T-cell (primary cell): ENCODE measurements around the gene SENP6. TPM values are rescaled to one million over a fixed set of nuclear protein-coding genes. Genes with fewer than 3 reads are reported as not detected.
"Not testable (repeated sequence)": the region's sequence is repeated elsewhere in the genome, so short reads cannot be mapped to it uniquely, and the experiment has no call there.

Experiments used
- ATAC-seq, 4 experiments: fragments of 200-7000 bp in 3 of 4; fragments of 150-1000 bp in 1 of 4; cut with Tn5 transposase; replicated peaks in 1 of 4; 1 replicate in 3 of 4; 2 replicates in 1 of 4; pipeline ENCODE4 v1.10.0; 2021; ENCODE audit warnings: moderate library complexity in 3 of 4, mild to moderate bottlenecking in 2 of 4, moderate number of reproducible peaks in 1 of 4
- CTCF ChIA-PET, 2 donors: fragments of 300-600 bp; sonication (Branson Sonifier 250); formaldehyde crosslinking; loops; one replicate each; lab custom pipeline; 2022; ENCODE audit warnings: antibody characterized with exemption in 2 of 2; lab: Charles Lee
- POLR2A ChIA-PET, 2 donors: fragments of 300-600 bp; sonication (Branson Sonifier 250); formaldehyde crosslinking; loops; one replicate each; lab custom pipeline; 2022; ENCODE audit warnings: antibody characterized with exemption in 2 of 2; lab: Charles Lee
- DNase-seq, 35 experiments: peaks; one replicate each; pipeline versions ENCODE4 v3.0.0 to v3.0.0-alpha.2; 2013 to 2023
- H3K27ac ChIP-seq: one replicate; pipeline ENCODE4 v1.5.1; 2013; ENCODE audit warnings: low read length
- H3K27me3 ChIP-seq, 2 experiments: replicated peaks in 1 of 2; 1 replicate in 1 of 2; 2 replicates in 1 of 2; pipeline versions ENCODE4 v1.6.1 to v1.7.0; 2013; ENCODE audit warnings: low read length in 1 of 2, mixed read lengths in 1 of 2; ENCODE audit not compliant: control insufficient read depth in 2 of 2, insufficient read depth in 2 of 2; ENCODE audit errors: extremely low read depth in 1 of 2
- H3K36me3 ChIP-seq, 2 donors: 1 replicate in 1 of 2; 2 replicates in 1 of 2; pipeline versions ENCODE4 v1.6.1 to v1.7.0; 2013; ENCODE audit warnings: low read length in 1 of 2; ENCODE audit not compliant: control insufficient read depth in 2 of 2, insufficient read depth in 1 of 2; ENCODE audit errors: extremely low read depth in 1 of 2
- H3K4me1 ChIP-seq, 2 experiments: 1 replicate in 1 of 2; 2 replicates in 1 of 2; pipeline versions ENCODE4 v1.6.1 to v1.7.0; 2013; ENCODE audit warnings: low read length in 2 of 2, mixed read lengths in 1 of 2; ENCODE audit not compliant: insufficient read depth in 2 of 2, control insufficient read depth in 1 of 2; ENCODE audit errors: extremely low read depth in 1 of 2
- H3K4me3 ChIP-seq, 2 donors: 1 replicate in 1 of 2; 2 replicates in 1 of 2; pipeline versions ENCODE4 v1.5.1 to v1.7.0; 2013; ENCODE audit warnings: mild to moderate bottlenecking in 2 of 2, low read length in 1 of 2, moderate library complexity in 1 of 2; ENCODE audit not compliant: control insufficient read depth in 1 of 2; ENCODE audit errors: extremely low read depth in 1 of 2
- H3K9me3 ChIP-seq: 2 replicates; pipeline ENCODE4 v1.7.0; 2013
- H3K27ac Mint-ChIP-seq, 2 donors: one replicate each; pipeline ENCODE4 v1.8.0; 2020 to 2021; ENCODE audit warnings: mild to moderate bottlenecking in 2 of 2, mixed read lengths in 2 of 2
- H3K27me3 Mint-ChIP-seq, 2 donors: one replicate each; pipeline ENCODE4 v1.8.0; 2021 to 2022; ENCODE audit warnings: mixed read lengths in 2 of 2
- H3K36me3 Mint-ChIP-seq: one replicate; pipeline ENCODE4 v1.8.0; 2021; ENCODE audit warnings: mixed read lengths
- H3K4me1 Mint-ChIP-seq, 3 donors: one replicate each; pipeline ENCODE4 v1.8.0; 2020 to 2022; ENCODE audit warnings: mixed read lengths in 3 of 3, mild to moderate bottlenecking in 1 of 3
- H3K4me3 Mint-ChIP-seq, 3 donors: one replicate each; pipeline ENCODE4 v1.8.0; 2020 to 2022; ENCODE audit warnings: mild to moderate bottlenecking in 3 of 3, mixed read lengths in 3 of 3, moderate library complexity in 3 of 3
- H3K9me3 Mint-ChIP-seq, 3 donors: one replicate each; pipeline ENCODE4 v1.8.0; 2020 to 2022; ENCODE audit warnings: mixed read lengths in 3 of 3
- WGBS: methylation state at CpG from one replicate; pipeline ENCODE4 v1.1.5; 2013; ENCODE audit warnings: missing lambda C conversion rate; ENCODE audit not compliant: insufficient coverage; 5-methylcytosine and 5-hydroxymethylcytosine counted together
- total RNA-seq, 35 experiments: library from RNA in 6 of 35; stranded (reverse) in 6 of 35; fragments of 120-200 nt in 1 of 35; gene quantifications; one replicate each; pipeline versions ENCODE4 v1.2.1 to v1.2.4 and lab custom pipeline; 2013 to 2026

The SENP6 gene
- total RNA-seq, 5 donors from 2014 or later (not counting 1 experiment from before 2014, with no cell fraction given), result 103 to 119 (median 111) TPM

DNA sequence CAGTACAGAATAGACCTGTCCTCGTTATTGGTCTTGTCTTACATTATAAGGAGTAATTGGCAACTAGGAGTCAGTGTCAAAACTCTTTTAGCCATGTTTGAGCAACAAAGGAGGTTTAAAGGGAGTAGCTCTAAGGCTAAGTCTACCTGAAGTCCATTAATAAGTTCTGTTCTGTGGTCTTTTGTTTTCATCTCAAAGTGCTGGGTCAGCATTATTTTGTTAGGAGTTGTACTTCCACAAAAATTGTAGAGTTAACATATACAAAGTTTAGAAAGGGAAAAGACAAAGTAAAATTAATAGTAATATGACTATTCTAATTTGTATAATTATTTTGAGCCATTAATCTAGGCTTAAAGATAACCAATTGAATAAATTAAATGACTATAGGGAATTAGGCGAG, 12.7 kb upstream of the SENP6 start:
- Mint-ChIP-seq H3K4me1 (no peaks in the 10 kb centered on the region), H3K27me3 (peaks cover 0 to 4% of the 10 kb centered on the region in 2 donors), H3K4me3 (no peak overlapping the region), H3K36me3 (no peaks in the 10 kb centered on the region), H3K9me3 (no peaks in the 10 kb centered on the region), H3K27ac (no peak overlapping the region)
- Histone ChIP-seq H3K4me3 (no peak overlapping the region), H3K36me3 (no peaks in the 10 kb centered on the region), H3K27ac (no peak overlapping the region), H3K27me3 (no peaks in the 10 kb centered on the region), H3K4me1 (no peaks in the 10 kb centered on the region), H3K9me3 (no peaks in the 10 kb centered on the region)
- no peak for ATAC-seq
- WGBS, result no CpG with 5 or more reads among the region's 2 CpGs
- no peak for DNase-seq
- POLR2A ChIA-PET, result no interaction called here
- CTCF ChIA-PET, result no interaction called here

GRCh38 chr6:75590370-75590769, 11.3 kb upstream of the SENP6 start:
- H3K36me3 ChIP-seq, result no peaks in the 10 kb centered on the region
- no peaks in the 10 kb centered on the region for H3K27me3 ChIP-seq
- no peak overlapping the region for H3K4me3 ChIP-seq
- no peaks in the 10 kb centered on the region for H3K9me3 Mint-ChIP-seq
- WGBS, result 100% methylated on average over 1 of the region's 2 CpGs
- ChIA-PET POLR2A (no interaction called here), CTCF (no interaction called here)
- H3K4me1 ChIP-seq, result no peaks in the 10 kb centered on the region
- no peaks in the 10 kb centered on the region for H3K36me3 Mint-ChIP-seq
- H3K4me1 Mint-ChIP-seq, result no peaks in the 10 kb centered on the region
- H3K27ac ChIP-seq, result no peak overlapping the region
- no peaks in the 10 kb centered on the region for H3K27me3 Mint-ChIP-seq
- no peak for DNase-seq
- no peaks in the 10 kb centered on the region for H3K9me3 ChIP-seq
- no peak overlapping the region for H3K4me3 Mint-ChIP-seq
- ATAC-seq, result no peak
- H3K27ac Mint-ChIP-seq, result no peak overlapping the region

DNA sequence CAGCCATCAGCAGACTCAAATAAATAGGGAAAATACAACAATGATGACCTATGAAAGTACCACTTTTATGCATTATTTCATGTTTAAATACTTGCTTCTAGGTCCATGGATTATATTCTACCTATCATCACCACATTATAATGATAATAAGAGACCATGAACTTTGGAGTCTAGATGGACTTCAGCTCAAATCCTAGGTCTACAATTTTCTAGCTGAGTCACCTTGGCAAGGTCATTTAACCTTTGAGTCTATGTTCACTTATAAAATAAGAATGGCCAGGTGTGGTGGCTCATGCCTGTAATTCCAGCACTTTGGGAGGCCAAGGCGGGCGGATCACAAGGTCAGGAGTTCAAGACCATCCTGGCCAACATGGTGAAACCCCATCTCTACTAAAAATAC, 5.3 kb upstream of the SENP6 start:
- not testable (repeated sequence) for H3K4me3 Mint-ChIP-seq
- no CpG with 5 or more reads among the region's 2 CpGs for WGBS

GRCh38 chr6:75600768-75601167, 912 bp upstream of the SENP6 start:
- Mint-ChIP-seq H3K9me3 (no peaks in the 10 kb centered on the region), H3K4me3 (peak overlapping the region; percentile 74 to 99 (median 98)), H3K27ac (peak overlapping the region; percentile 91 to 98), H3K4me1 (peaks cover 60 to 67% (median 65%) of the 10 kb centered on the region in 3 donors), H3K27me3 (no peaks in the 10 kb centered on the region), H3K36me3 (no peaks in the 10 kb centered on the region)
- DNase-seq (no peak), ATAC-seq (no peak)
- 83% methylated on average over 5 of the region's 7 CpGs for WGBS
- Histone ChIP-seq H3K4me1 (peaks cover 15 to 26% of the 10 kb centered on the region in 2 experiments), H3K27ac (peak overlapping the region; percentile 95), H3K36me3 (no peaks in the 10 kb centered on the region), H3K27me3 (no peaks in the 10 kb centered on the region), H3K9me3 (no peaks in the 10 kb centered on the region), H3K4me3 (no peak overlapping the region)
- CTCF ChIA-PET, result no interaction called here
- POLR2A ChIA-PET, result interaction anchor here in 1 of 2 donors (1.0 kb wide), 1 partner anchor 12 kb away, joined by 4 read pairs; no protein-coding TSS in a partner anchor

More for the DNA sequence above, 5.3 kb upstream of the SENP6 start:
- H3K36me3 ChIP-seq, H3K27ac ChIP-seq, H3K9me3 Mint-ChIP-seq, H3K36me3 Mint-ChIP-seq, H3K27ac Mint-ChIP-seq, H3K9me3 ChIP-seq, DNase-seq, H3K27me3 ChIP-seq, H3K27me3 Mint-ChIP-seq, H3K4me3 ChIP-seq, ATAC-seq: not testable (repeated sequence)
- peaks cover 9 to 13% of the 10 kb centered on the region in 2 experiments for H3K4me1 ChIP-seq
- CTCF ChIA-PET, result interaction anchor here in 1 of 2 donors (0.5 kb wide), 1 partner anchor 1986 kb away, joined by 3 read pairs; no protein-coding TSS in a partner anchor
- peaks cover 33 to 35% (median 33%) of the 10 kb centered on the region in 3 donors for H3K4me1 Mint-ChIP-seq
- POLR2A ChIA-PET, result interaction anchor here (0.6 to 0.9 kb wide), 3 partner anchors 18 to 1966 kb away, joined by 3 read pairs; no protein-coding TSS in a partner anchor

- H3K27ac ChIP-seq, result peak overlapping the region; percentile 94
- Mint-ChIP-seq H3K4me3 (peak overlapping the region; percentile 95 to 99 (median 98)), H3K27me3 (no peaks in the 10 kb centered on the region), H3K9me3 (no peaks in the 10 kb centered on the region), H3K4me1 (peaks cover 74 to 82% (median 77%) of the 10 kb centered on the region in 3 donors), H3K27ac (peak overlapping the region; percentile 92 to 96), H3K36me3 (no peaks in the 10 kb centered on the region)
- H3K27me3 ChIP-seq, result no peaks in the 10 kb centered on the region
- peaks cover 15 to 29% of the 10 kb centered on the region in 2 experiments for H3K4me1 ChIP-seq
- H3K9me3 ChIP-seq, result no peaks in the 10 kb centered on the region
- POLR2A ChIA-PET, result interaction anchor here in 1 of 2 donors (0.9 to 1.4 kb wide), 3 partner anchors 11 to 359 kb away, joined by 3 to 7 read pairs (median 4); partner anchors contain the start of gene COX7A2
- WGBS, result 0% methylated on average over 67 of the region's 70 CpGs
- peak; percentile 46 to 60 (median 54) for ATAC-seq
- peak overlapping the region; percentile 88 to 93 for H3K4me3 ChIP-seq
- peak; percentile 19 to 73 (median 50) for DNase-seq
- CTCF ChIA-PET, result interaction anchor here (0.6 to 0.7 kb wide), 2 partner anchors 14 to 26 kb away, joined by 3 to 4 read pairs; no protein-coding TSS in a partner anchor
- no peaks in the 10 kb centered on the region for H3K36me3 ChIP-seq
Measured at GRCh38 chr6:75602246-75603105, 796 bp downstream of the SENP6 start.

DNA sequence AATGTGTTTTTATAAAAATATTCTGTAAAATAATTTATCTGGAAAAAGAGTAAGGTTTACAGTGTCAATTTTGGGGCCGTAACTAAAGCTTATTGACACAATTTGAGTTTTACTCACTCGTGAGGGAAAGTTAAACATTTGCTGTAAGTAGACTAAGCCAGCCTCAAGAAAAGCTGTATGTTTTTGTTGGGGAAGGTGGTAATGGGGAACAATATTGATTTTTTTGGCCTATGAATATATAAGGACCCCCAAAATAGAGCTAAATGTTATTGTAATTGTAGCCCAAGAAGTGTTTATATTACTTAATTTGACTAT, 1.4 kb downstream of the SENP6 start:
- Histone ChIP-seq H3K4me3 (peak overlapping the region; percentile 88 to 93), H3K27me3 (no peaks in the 10 kb centered on the region), H3K27ac (peak overlapping the region; percentile 94), H3K9me3 (no peaks in the 10 kb centered on the region), H3K36me3 (no peaks in the 10 kb centered on the region), H3K4me1 (peaks cover 15 to 31% of the 10 kb centered on the region in 2 experiments)
- POLR2A ChIA-PET, result interaction anchor here (0.6 to 1.2 kb wide), 3 partner anchors 10 to 359 kb away, joined by 3 to 4 read pairs (median 3); partner anchors contain the start of gene COX7A2 (in 1 of the 2)
- Mint-ChIP-seq H3K4me3 (peak overlapping the region; percentile 95 to 99 (median 98)), H3K9me3 (no peaks in the 10 kb centered on the region), H3K36me3 (no peaks in the 10 kb centered on the region), H3K27me3 (no peaks in the 10 kb centered on the region), H3K27ac (peak overlapping the region; percentile 92 to 96), H3K4me1 (peaks cover 75 to 83% (median 78%) of the 10 kb centered on the region in 3 donors)
- no CpG with 5 or more reads among the region's 2 CpGs for WGBS
- DNase-seq, result no peak
- CTCF ChIA-PET, result interaction anchor here (0.6 to 0.9 kb wide), 2 partner anchors 25 to 394 kb away, joined by 4 read pairs; no protein-coding TSS in a partner anchor
- no peak for ATAC-seq
